ENCODE data around the gene OR3A2. TPM values are rescaled to one million over a fixed set of nuclear protein-coding genes. Genes with fewer than 3 reads are reported as not detected.
"Not testable (repeated sequence)": the region's sequence is repeated elsewhere in the genome, so short reads cannot be mapped to it uniquely, and the experiment has no call there.

OR3A2 gene
- polyA plus RNA-seq, 1 donor from 2014 or later: not detected

- Histone ChIP-seq H3K36me3 (ENCODE audit: insufficient read depth, low read length) (no peaks in the 10 kb centered on the region), H3K9ac (ENCODE audit: low read length) (no peak overlapping the region), H3K9me3 (ENCODE audit: low read length) (no peaks in the 10 kb centered on the region), H3K9me2 (ENCODE audit: insufficient read depth, low read length) (no peaks in the 10 kb centered on the region), H3K4me2 (ENCODE audit: low read length) (no peak overlapping the region), H3K4me3 (ENCODE audit: low read length) (no peak overlapping the region), H2AFZ (ENCODE audit: low read depth, low read length) (no peak overlapping the region), H4K20me1 (ENCODE audit: insufficient read depth) (no peaks in the 10 kb centered on the region), H3K79me2 (replicated peaks; ENCODE audit: insufficient read depth, low read length) (no peaks in the 10 kb centered on the region), H3K27me3 (ENCODE audit: insufficient read depth, low read depth, low read length) (no peaks in the 10 kb centered on the region), H3K27ac (ENCODE audit: low read length) (no peak overlapping the region), H3F3A (ENCODE audit: insufficient read depth, low read length, poor library complexity, severe bottlenecking) (no peaks in the 10 kb centered on the region)
- TF ChIP-seq EP300 (conservative IDR thresholded peaks at IDR 0.05; ENCODE audit: poor library complexity, severe bottlenecking) (no peak), TAF1 (IDR thresholded peaks at IDR 0.05; ENCODE audit: low read depth) (no peak), RAD21 (conservative IDR thresholded peaks at IDR 0.05) (no peak), MXI1 (conservative IDR thresholded peaks at IDR 0.05; ENCODE audit: poor library complexity, severe bottlenecking) (no peak), POLR2AphosphoS5 (IDR thresholded peaks at IDR 0.05) (no peak), SMC3 (conservative IDR thresholded peaks at IDR 0.05; ENCODE audit: poor library complexity) (no peak), EZH2 (IDR thresholded peaks at IDR 0.05; ENCODE audit: borderline replicate concordance, insufficient read depth, low read length, poor library complexity, severe bottlenecking) (no peak)
- TF ChIP-seq, protein P1, sequence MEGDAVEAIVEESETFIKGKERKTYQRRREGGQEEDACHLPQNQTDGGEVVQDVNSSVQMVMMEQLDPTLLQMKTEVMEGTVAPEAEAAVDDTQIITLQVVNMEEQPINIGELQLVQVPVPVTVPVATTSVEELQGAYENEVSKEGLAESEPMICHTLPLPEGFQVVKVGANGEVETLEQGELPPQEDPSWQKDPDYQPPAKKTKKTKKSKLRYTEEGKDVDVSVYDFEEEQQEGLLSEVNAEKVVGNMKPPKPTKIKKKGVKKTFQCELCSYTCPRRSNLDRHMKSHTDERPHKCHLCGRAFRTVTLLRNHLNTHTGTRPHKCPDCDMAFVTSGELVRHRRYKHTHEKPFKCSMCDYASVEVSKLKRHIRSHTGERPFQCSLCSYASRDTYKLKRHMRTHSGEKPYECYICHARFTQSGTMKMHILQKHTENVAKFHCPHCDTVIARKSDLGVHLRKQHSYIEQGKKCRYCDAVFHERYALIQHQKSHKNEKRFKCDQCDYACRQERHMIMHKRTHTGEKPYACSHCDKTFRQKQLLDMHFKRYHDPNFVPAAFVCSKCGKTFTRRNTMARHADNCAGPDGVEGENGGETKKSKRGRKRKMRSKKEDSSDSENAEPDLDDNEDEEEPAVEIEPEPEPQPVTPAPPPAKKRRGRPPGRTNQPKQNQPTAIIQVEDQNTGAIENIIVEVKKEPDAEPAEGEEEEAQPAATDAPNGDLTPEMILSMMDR (IDR thresholded peaks at IDR 0.05; ENCODE audit: poor library complexity, severe bottlenecking): no peak
- TF ChIP-seq, protein P2, sequence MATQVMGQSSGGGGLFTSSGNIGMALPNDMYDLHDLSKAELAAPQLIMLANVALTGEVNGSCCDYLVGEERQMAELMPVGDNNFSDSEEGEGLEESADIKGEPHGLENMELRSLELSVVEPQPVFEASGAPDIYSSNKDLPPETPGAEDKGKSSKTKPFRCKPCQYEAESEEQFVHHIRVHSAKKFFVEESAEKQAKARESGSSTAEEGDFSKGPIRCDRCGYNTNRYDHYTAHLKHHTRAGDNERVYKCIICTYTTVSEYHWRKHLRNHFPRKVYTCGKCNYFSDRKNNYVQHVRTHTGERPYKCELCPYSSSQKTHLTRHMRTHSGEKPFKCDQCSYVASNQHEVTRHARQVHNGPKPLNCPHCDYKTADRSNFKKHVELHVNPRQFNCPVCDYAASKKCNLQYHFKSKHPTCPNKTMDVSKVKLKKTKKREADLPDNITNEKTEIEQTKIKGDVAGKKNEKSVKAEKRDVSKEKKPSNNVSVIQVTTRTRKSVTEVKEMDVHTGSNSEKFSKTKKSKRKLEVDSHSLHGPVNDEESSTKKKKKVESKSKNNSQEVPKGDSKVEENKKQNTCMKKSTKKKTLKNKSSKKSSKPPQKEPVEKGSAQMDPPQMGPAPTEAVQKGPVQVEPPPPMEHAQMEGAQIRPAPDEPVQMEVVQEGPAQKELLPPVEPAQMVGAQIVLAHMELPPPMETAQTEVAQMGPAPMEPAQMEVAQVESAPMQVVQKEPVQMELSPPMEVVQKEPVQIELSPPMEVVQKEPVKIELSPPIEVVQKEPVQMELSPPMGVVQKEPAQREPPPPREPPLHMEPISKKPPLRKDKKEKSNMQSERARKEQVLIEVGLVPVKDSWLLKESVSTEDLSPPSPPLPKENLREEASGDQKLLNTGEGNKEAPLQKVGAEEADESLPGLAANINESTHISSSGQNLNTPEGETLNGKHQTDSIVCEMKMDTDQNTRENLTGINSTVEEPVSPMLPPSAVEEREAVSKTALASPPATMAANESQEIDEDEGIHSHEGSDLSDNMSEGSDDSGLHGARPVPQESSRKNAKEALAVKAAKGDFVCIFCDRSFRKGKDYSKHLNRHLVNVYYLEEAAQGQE (IDR thresholded peaks at IDR 0.05; ENCODE audit: borderline replicate concordance): no peak
Measured at GRCh38 chr17:3400055-3400454, 13.9 kb upstream of the OR3A2 start.

DNA sequence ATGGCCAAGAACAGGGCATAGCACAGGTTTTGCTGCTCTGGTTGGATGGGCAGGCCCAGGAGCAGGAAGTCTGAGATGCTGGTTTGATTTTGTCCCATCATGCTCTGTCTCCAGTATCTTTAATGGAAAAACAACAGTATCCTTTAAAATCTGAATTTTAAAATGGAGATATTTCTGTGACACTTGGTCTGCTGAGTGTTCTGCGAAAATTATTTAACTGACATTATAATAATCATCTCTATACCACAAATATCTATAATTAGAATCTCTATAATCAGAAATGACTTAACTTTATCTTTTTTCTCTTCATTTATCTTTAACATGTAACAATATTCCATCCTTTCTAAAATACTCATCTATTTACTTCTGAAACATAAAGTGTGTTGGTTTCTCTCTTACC, 12.2 kb upstream of the OR3A2 start, which contains the start of gene OR1E1:
Gene OR1E1 (minus strand): TSS at position 101 of the 400 bp plus-strand sequence. CDS start 0 bp downstream, at position 101.
- no peaks in the 10 kb centered on the region for H3K9me3 ChIP-seq (ENCODE audit: low read length)
- no peak within 1 kb of the TSS for H3K4me2 ChIP-seq (ENCODE audit: low read length)
- TF ChIP-seq SMC3 (conservative IDR thresholded peaks at IDR 0.05; ENCODE audit: poor library complexity) (no peak), MXI1 (conservative IDR thresholded peaks at IDR 0.05; ENCODE audit: poor library complexity, severe bottlenecking) (no peak), TAF1 (IDR thresholded peaks at IDR 0.05; ENCODE audit: low read depth) (no peak), EZH2 (IDR thresholded peaks at IDR 0.05; ENCODE audit: borderline replicate concordance, insufficient read depth, low read length, poor library complexity, severe bottlenecking) (no peak), EP300 (conservative IDR thresholded peaks at IDR 0.05; ENCODE audit: poor library complexity, severe bottlenecking) (no peak), POLR2AphosphoS5 (IDR thresholded peaks at IDR 0.05) (no peak), RAD21 (conservative IDR thresholded peaks at IDR 0.05) (no peak)
- TF ChIP-seq, protein P1 (IDR thresholded peaks at IDR 0.05; ENCODE audit: poor library complexity, severe bottlenecking): no peak
- TF ChIP-seq, protein P2 (IDR thresholded peaks at IDR 0.05; ENCODE audit: borderline replicate concordance): no peak
- no peaks in the 10 kb centered on the region for H3K36me3 ChIP-seq (ENCODE audit: insufficient read depth, low read length)
- H3K9ac ChIP-seq (ENCODE audit: low read length): no peak within 1 kb of the TSS
- H3K79me2 ChIP-seq (replicated peaks; ENCODE audit: insufficient read depth, low read length): no peaks in the 10 kb centered on the region
- H4K20me1 ChIP-seq (ENCODE audit: insufficient read depth): no peaks in the 10 kb centered on the region
- no peak within 1 kb of the TSS for H3K4me3 ChIP-seq (ENCODE audit: low read length)
- H3K27ac ChIP-seq (ENCODE audit: low read length): no peak within 1 kb of the TSS
- H3K27me3 ChIP-seq (ENCODE audit: insufficient read depth, low read depth, low read length): no peaks in the 10 kb centered on the region
- H3K9me2 ChIP-seq (ENCODE audit: insufficient read depth, low read length): no peaks in the 10 kb centered on the region
- H2AFZ ChIP-seq (ENCODE audit: low read depth, low read length): no peak within 1 kb of the TSS
- no peaks in the 10 kb centered on the region for H3F3A ChIP-seq (ENCODE audit: insufficient read depth, low read length, poor library complexity, severe bottlenecking)

DNA sequence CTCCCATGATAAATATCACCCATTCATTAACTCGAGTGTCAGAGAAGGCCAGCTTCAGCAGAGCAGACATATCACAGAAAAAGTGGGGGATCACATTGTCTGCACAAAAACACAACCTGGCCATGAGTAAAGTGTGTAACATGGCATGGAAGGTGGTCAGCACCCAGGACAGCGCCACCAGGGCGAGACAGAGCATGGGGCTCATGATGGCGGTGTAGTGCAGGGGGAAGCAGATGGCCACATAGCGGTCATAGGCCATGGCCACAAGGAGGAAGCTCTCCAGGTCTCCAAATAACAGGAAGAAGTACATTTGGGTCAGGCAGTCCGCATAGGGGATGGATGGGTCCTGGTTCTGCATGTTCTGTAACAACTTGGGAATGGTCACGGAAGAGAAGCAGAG, 11.7 kb upstream of the OR3A2 start:
- not testable (repeated sequence) for H4K20me1 ChIP-seq (ENCODE audit: insufficient read depth); H3K27ac ChIP-seq (ENCODE audit: low read length)

More for the DNA sequence above, 11.7 kb upstream of the OR3A2 start:
- not testable (repeated sequence) for H3K9me3 ChIP-seq (ENCODE audit: low read length); H3K79me2 ChIP-seq (replicated peaks; ENCODE audit: insufficient read depth, low read length); H3K27me3 ChIP-seq (ENCODE audit: insufficient read depth, low read depth, low read length); H3K4me2 ChIP-seq (ENCODE audit: low read length); H3F3A ChIP-seq (ENCODE audit: insufficient read depth, low read length, poor library complexity, severe bottlenecking); H2AFZ ChIP-seq (ENCODE audit: low read depth, low read length); H3K9me2 ChIP-seq (ENCODE audit: insufficient read depth, low read length); H3K36me3 ChIP-seq (ENCODE audit: insufficient read depth, low read length); H3K9ac ChIP-seq (ENCODE audit: low read length); H3K4me3 ChIP-seq (ENCODE audit: low read length)
